ENCODE results near the gene PPL. TPM values are rescaled to one million over a fixed set of nuclear protein-coding genes. Genes with fewer than 3 reads are reported as not detected.

PPL gene
- total RNA-seq, 1 experiment from 2014 or later: 49.1 TPM

DNA sequence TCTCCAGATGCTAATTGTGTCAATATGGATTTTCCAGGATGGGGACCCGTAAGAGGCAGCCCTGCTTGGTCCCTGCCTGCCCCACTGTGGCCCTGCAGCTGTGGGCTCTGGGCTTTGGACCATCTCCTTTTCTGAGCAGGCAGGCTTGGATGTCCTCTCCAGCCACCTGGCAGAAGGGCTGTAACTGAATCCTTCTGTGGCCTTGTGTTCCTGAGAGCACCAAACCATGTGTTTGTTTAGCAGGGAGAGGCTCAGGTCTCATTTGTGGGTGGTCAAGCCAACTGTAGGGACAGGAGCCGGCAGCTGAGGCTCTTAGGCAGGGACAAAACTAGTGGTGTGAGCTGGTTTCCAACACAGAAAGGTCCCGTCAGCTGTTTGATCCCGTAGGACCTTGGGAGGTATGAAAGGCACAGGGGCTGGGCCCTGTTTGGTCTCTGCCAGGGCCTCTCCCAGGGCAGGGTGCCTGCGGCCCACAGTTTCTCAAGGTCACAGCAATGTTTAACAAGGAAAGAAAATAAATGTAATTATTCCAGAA lies 39.7 kb upstream of the PPL start:
- TF ChIP-seq, protein P1, sequence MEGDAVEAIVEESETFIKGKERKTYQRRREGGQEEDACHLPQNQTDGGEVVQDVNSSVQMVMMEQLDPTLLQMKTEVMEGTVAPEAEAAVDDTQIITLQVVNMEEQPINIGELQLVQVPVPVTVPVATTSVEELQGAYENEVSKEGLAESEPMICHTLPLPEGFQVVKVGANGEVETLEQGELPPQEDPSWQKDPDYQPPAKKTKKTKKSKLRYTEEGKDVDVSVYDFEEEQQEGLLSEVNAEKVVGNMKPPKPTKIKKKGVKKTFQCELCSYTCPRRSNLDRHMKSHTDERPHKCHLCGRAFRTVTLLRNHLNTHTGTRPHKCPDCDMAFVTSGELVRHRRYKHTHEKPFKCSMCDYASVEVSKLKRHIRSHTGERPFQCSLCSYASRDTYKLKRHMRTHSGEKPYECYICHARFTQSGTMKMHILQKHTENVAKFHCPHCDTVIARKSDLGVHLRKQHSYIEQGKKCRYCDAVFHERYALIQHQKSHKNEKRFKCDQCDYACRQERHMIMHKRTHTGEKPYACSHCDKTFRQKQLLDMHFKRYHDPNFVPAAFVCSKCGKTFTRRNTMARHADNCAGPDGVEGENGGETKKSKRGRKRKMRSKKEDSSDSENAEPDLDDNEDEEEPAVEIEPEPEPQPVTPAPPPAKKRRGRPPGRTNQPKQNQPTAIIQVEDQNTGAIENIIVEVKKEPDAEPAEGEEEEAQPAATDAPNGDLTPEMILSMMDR (IDR thresholded peaks at IDR 0.05; ENCODE audit: unreplicated experiment): no peak
- intact Hi-C loops (cut with micrococcal nuclease): no loop called here
- no peaks in the 10 kb centered on the region for H3K4me1 Mint-ChIP-seq (ENCODE audit: insufficient read depth, unreplicated experiment)
- no peak for DNase-seq (ENCODE audit: unreplicated experiment)
- no peak overlapping the region for H3K4me3 Mint-ChIP-seq (ENCODE audit: unreplicated experiment)
- H3K27me3 Mint-ChIP-seq (ENCODE audit: insufficient read depth, unreplicated experiment): peaks cover 29% of the 10 kb centered on the region
- ChIA-PET CTCF (no interaction called here), POLR2A (no interaction called here)
- H3K9me3 Mint-ChIP-seq (ENCODE audit: unreplicated experiment): no peaks in the 10 kb centered on the region
- H3K27ac Mint-ChIP-seq (ENCODE audit: low read depth, unreplicated experiment): no peak overlapping the region
- no peaks in the 10 kb centered on the region for H3K36me3 Mint-ChIP-seq (ENCODE audit: insufficient read depth, unreplicated experiment)
- BruUV-seq (replicated peaks): no TSS peak

DNA sequence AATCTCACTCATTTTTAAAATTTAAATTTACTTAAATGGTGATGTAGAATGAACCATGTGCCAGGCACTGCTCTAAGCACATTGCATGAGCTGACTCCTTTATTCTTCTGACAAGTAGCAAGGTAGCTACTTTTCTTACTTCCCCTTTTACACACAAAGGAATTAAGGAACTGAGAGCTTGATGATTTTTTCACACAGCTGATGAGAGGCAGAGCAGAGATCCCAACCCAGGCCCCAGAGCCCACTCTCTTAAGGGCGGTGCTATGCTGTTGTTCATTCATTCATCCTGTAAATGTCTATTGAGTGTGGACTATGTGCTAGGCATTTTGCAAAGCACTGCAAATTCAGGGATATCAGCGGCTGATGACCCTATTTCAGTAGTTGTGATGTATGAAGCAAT lies 39.1 kb upstream of the PPL start:
- ChIA-PET CTCF (no interaction called here), POLR2A (no interaction called here)
- no peak overlapping the region for H3K27ac Mint-ChIP-seq (ENCODE audit: low read depth, unreplicated experiment)
- no TSS peak for BruUV-seq (replicated peaks)
- H3K36me3 Mint-ChIP-seq (ENCODE audit: insufficient read depth, unreplicated experiment): no peaks in the 10 kb centered on the region
- no peaks in the 10 kb centered on the region for H3K9me3 Mint-ChIP-seq (ENCODE audit: unreplicated experiment)
- H3K4me1 Mint-ChIP-seq (ENCODE audit: insufficient read depth, unreplicated experiment): no peaks in the 10 kb centered on the region
- H3K4me3 Mint-ChIP-seq (ENCODE audit: unreplicated experiment): no peak overlapping the region
- H3K27me3 Mint-ChIP-seq (ENCODE audit: insufficient read depth, unreplicated experiment): peaks cover 34% of the 10 kb centered on the region
- TF ChIP-seq, protein P1 (IDR thresholded peaks at IDR 0.05; ENCODE audit: unreplicated experiment): no peak
- DNase-seq (ENCODE audit: unreplicated experiment): no peak
- intact Hi-C loops (cut with micrococcal nuclease): no loop called here

DNA sequence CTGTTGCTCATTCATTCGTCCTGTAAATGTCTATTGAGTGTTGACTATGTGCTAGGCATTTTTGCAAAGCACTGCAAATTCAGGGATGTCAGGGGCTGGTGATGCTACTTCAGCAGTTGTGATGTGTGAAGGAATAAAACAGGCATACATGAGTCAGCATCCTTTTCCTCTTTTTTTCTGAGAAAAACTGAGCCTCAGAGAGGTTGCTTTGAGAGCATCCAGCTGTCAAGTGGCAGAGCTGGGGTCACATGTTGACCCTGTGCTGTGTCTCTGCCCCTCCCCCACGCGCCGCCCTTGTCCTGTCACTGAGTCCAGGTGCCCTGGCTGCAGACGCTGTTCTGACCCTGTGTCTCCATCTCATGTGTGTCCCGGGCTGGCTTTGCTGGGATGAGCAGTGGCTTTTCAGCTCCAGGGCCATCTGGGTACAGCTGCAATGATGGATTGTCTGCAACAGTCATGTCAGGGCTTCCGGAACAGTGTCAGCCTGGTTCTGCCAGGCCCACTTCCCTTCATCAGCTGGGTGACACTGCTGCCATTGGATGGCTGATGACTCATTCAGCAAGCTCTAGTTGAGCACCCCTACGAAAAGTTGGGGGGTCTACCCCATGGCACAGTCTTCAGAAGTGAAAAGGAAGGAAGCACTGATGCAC lies 36.1 kb upstream of the PPL start:
- no TSS peak for BruUV-seq (replicated peaks)
- Mint-ChIP-seq H3K27me3 (ENCODE audit: insufficient read depth, unreplicated experiment) (peaks cover 19% of the 10 kb centered on the region), H3K9me3 (ENCODE audit: unreplicated experiment) (no peaks in the 10 kb centered on the region), H3K4me1 (ENCODE audit: insufficient read depth, unreplicated experiment) (no peaks in the 10 kb centered on the region), H3K4me3 (ENCODE audit: unreplicated experiment) (no peak overlapping the region), H3K27ac (ENCODE audit: low read depth, unreplicated experiment) (no peak overlapping the region), H3K36me3 (ENCODE audit: insufficient read depth, unreplicated experiment) (no peaks in the 10 kb centered on the region)
- intact Hi-C loops (cut with micrococcal nuclease): no loop called here
- ChIA-PET POLR2A (no interaction called here), CTCF (no interaction called here)
- TF ChIP-seq, protein P1 (IDR thresholded peaks at IDR 0.05; ENCODE audit: unreplicated experiment): no peak
- no peak for DNase-seq (ENCODE audit: unreplicated experiment)

DNA sequence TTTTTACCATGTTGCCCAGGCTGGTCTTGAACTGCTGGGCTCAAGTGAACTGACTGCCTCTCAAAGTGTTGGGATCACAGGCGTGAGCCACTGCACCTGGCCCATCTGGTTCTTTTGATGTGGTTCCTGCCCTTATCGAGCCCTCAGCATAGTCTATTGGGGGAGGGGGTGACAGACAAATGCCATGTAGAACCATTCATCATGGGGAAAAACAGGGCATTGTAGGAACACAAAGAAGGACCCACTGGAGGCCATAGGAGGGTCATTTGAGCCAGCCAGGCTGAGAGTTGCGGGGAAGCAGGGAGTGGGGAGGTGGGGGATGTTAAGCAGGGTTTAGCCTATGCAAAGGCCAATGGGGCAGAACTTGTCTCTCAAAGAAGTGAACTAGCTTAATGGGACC lies 33.1 kb upstream of the PPL start:
- H3K9me3 Mint-ChIP-seq (ENCODE audit: unreplicated experiment): no peaks in the 10 kb centered on the region
- H3K4me1 Mint-ChIP-seq (ENCODE audit: insufficient read depth, unreplicated experiment): no peaks in the 10 kb centered on the region
- peaks cover 19% of the 10 kb centered on the region for H3K27me3 Mint-ChIP-seq (ENCODE audit: insufficient read depth, unreplicated experiment)
- TF ChIP-seq, protein P1 (IDR thresholded peaks at IDR 0.05; ENCODE audit: unreplicated experiment): no peak
- no peak for DNase-seq (ENCODE audit: unreplicated experiment)
- no TSS peak for BruUV-seq (replicated peaks)
- intact Hi-C loops (cut with micrococcal nuclease): no loop called here
- H3K4me3 Mint-ChIP-seq (ENCODE audit: unreplicated experiment): no peak overlapping the region
- ChIA-PET POLR2A (no interaction called here), CTCF (no interaction called here)
- no peaks in the 10 kb centered on the region for H3K36me3 Mint-ChIP-seq (ENCODE audit: insufficient read depth, unreplicated experiment)
- H3K27ac Mint-ChIP-seq (ENCODE audit: low read depth, unreplicated experiment): no peak overlapping the region
